Mononuclear cell (primary cell): ENCODE results near the gene PKM. TPM values are rescaled to one million over a fixed set of nuclear protein-coding genes. Genes with fewer than 3 reads are reported as not detected.

ENCODE experiments used
- H3K27me3 ChIP-seq: 2 replicates; pipeline ENCODE4 v1.6.0; 2011; ENCODE audit warnings: low read length, control low read depth; ENCODE audit not compliant: insufficient read depth
- H3K4me1 ChIP-seq: 2 replicates; pipeline ENCODE4 v1.5.1; 2011; ENCODE audit warnings: mild to moderate bottlenecking, low read length, control low read depth; ENCODE audit not compliant: insufficient read depth
- H3K4me3 ChIP-seq: 2 replicates; pipeline ENCODE4 v1.5.1; 2011; ENCODE audit warnings: mild to moderate bottlenecking, low read length, moderate library complexity
- H3K9me3 ChIP-seq: 2 replicates; pipeline ENCODE4 v1.5.1; 2011; ENCODE audit warnings: low read depth, mild to moderate bottlenecking, control low read depth, low read length
- total RNA-seq: library from RNA; depleted of rRNA; stranded (reverse); fragments of >200 nt; gene quantifications from one replicate; pipeline ENCODE4 v1.2.3, GENCODE V29; 2012

Gene PKM
- total RNA-seq, 1 donor, result 470 TPM

GRCh38 chr15:72168808-72169190 is 62.2 kb downstream of the PKM start:
- Histone ChIP-seq H3K4me3 (no peak overlapping the region), H3K27me3 (no peaks in the 10 kb centered on the region), H3K4me1 (no peaks in the 10 kb centered on the region), H3K9me3 (no peaks in the 10 kb centered on the region)

GRCh38 chr15:72168131-72168807 is 62.7 kb downstream of the PKM start:
- Histone ChIP-seq H3K9me3 (no peaks in the 10 kb centered on the region), H3K4me3 (no peak overlapping the region), H3K4me1 (no peaks in the 10 kb centered on the region), H3K27me3 (no peaks in the 10 kb centered on the region)

GRCh38 chr15:72167445-72167844 is 63.5 kb downstream of the PKM start:
- Histone ChIP-seq H3K4me1 (no peaks in the 10 kb centered on the region), H3K4me3 (no peak overlapping the region), H3K27me3 (no peaks in the 10 kb centered on the region), H3K9me3 (no peaks in the 10 kb centered on the region)

- Histone ChIP-seq H3K4me1 (no peaks in the 10 kb centered on the region), H3K27me3 (no peaks in the 10 kb centered on the region), H3K9me3 (no peaks in the 10 kb centered on the region), H3K4me3 (no peak overlapping the region)
Observed at GRCh38 chr15:72166716-72167417, 64.1 kb downstream of the PKM start.

DNA sequence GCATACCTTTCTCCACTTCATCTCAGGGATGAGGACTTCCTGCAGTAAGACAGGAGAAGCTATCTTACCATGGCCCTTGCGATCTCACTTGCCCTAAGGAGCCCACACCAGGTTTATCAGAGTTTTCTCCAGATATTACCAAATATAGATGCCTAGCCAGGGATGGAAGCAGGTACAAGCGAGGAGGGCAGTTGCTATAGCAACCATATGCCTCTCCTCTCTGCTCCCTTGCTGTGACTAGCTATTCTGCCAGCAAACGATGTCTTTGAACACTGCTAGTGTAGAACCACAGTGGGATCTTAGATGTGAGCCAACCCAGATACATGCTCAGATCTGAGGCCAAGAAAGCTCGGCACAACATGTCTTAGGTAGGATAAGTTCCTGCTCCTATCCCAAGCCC is 67.3 kb downstream of the PKM start:
- Histone ChIP-seq H3K4me3 (no peak overlapping the region), H3K9me3 (no peaks in the 10 kb centered on the region), H3K27me3 (no peaks in the 10 kb centered on the region), H3K4me1 (no peaks in the 10 kb centered on the region)

DNA sequence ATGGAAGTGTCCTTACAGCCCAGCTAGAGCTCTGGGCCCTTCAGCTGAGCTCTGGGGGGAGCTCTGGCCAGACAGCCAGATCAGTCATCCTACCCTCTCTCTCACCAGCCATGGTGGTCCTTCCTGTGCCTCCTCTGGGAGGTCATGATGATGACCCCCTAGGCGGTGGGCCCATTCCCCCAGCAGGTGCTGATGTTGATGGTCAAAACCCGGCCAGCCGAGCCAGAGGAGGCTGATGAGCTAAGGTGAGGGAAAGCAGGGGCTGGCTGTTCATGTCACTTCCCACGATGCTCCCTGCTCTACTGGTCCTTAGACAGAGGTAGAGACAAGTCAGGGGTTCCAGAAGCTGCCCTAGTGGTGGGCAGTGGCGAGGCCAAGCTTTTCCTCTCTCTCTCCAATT is 68.4 kb downstream of the PKM start:
- no peaks in the 10 kb centered on the region for H3K27me3 ChIP-seq
- no peak overlapping the region for H3K4me3 ChIP-seq
- H3K4me1 ChIP-seq, result no peaks in the 10 kb centered on the region
- H3K9me3 ChIP-seq, result no peaks in the 10 kb centered on the region

DNA sequence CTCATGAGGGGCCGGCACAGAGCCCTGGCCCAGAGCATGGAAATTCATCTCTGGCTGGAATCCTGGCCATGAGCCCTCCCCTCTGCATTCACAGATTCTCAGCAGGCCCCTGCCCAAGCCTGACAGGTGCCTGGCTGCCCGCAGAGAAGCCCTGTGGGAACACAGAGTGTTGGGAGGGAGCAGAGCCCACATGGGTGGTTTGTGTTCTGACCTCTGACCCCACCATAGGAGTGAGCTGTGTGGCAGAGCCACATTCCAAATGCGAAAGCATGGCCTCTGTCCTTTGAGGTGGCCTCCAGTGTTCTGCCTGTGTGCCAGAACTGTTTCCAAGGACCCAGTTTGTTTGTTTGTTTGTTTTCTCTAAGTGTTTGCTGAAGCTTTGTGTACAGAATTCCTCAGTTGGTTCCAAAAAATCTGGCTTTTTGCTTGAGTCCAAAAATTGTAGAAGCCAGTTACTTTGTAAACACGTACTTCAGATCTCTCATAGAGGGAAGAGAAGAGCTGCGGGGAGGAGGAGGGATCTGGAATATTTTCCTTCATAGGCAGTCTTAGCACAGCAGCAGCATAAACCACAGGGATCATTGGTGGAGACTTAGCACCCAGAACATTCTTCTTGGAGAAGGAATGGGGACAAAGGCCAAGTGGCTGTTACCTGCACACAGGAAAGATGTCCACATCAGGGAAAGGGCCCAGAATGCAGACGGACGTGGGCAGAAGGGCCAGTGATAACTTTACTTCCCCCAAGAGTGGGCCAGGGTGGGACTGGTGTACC is 69.4 kb downstream of the PKM start:
- peaks cover 3% of the 10 kb centered on the region for H3K4me1 ChIP-seq
- no peak overlapping the region for H3K4me3 ChIP-seq
- H3K9me3 ChIP-seq, result no peaks in the 10 kb centered on the region
- no peaks in the 10 kb centered on the region for H3K27me3 ChIP-seq

DNA sequence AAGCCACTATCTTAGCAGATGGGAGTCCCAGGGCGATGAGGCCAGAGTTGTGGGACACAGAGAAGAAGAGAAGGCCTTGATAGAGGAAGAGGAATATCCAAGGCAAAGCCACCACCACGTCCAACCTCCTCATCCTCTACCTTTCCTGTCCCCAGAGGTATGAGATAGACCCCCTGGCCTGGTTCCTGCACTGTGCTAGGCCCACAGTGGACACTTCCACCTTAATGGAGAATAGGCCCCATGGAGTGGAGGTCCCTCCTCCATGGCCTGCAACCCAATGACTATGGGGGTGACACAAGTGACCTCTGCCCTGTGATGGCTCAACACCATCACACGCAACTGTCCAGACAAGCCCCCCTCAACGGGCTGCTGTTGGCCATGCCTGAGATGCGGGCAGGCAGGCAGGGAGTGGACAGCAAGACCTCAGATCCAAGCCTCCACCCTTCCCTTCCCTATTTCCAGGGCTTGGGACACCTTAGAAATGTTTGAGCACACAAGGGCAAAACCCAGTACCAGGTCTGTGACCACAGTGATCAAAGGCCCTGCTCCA is 70.2 kb downstream of the PKM start:
- H3K27me3 ChIP-seq, result no peaks in the 10 kb centered on the region
- no peaks in the 10 kb centered on the region for H3K9me3 ChIP-seq
- no peak overlapping the region for H3K4me3 ChIP-seq
- peaks cover 11% of the 10 kb centered on the region for H3K4me1 ChIP-seq

DNA sequence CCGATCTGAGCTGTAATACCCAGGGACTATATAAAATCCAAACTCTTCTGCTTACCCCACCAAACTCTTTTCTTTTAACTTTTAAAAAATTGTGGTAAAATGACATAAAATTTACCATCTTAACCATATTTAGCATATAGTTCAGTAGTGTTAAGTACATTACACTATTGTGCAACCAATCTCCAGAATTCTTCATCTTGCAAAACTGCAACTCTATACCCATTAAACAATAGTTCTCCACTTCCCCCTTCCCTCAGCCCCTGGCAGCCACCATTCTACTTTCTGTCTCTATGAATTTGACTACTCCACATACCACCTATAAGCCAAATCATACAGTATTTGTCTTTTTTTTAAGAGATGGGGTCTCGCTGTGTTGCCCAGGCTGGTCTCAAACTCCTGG is 74.1 kb downstream of the PKM start:
- Histone ChIP-seq H3K9me3 (no peaks in the 10 kb centered on the region), H3K4me1 (peaks cover 16% of the 10 kb centered on the region), H3K27me3 (no peaks in the 10 kb centered on the region), H3K4me3 (no peak overlapping the region)

GRCh38 chr15:72155635-72156616 is 75.1 kb downstream of the PKM start:
- Histone ChIP-seq H3K4me3 (peak overlapping the region; percentile 17), H3K27me3 (no peaks in the 10 kb centered on the region), H3K9me3 (no peaks in the 10 kb centered on the region), H3K4me1 (peaks cover 16% of the 10 kb centered on the region)

DNA sequence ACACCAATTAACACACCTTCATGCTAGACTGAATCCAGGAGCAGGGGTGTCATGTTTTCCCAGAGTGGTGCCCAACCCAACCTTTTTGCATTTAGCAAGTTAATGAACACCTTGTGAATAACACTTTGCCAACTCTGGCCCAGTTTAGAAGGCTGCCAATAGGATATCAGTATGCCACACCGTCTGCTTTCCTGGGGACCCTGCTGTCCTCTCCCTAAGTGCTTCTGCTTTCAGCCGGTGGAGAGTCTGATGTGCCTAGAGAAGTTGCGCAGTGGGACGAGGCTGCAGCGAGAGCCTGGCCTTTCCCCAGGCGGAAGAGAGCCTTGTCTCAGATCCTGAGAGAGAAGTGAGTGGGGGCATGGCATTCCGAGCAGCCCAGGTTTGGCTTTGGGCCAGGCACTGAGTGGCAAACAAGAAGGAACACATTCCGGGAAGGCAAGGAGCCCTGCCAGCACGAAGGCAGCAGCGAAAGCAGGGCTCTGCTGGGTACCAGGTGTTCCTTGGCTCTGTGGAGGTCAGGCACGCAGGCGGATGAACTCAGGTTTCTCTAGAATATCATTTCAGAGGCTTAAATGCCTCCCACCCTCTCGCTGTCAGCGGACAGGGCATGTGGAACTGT is 75.9 kb downstream of the PKM start:
- peaks cover 16% of the 10 kb centered on the region for H3K4me1 ChIP-seq
- H3K9me3 ChIP-seq, result no peaks in the 10 kb centered on the region
- no peak overlapping the region for H3K4me3 ChIP-seq
- H3K27me3 ChIP-seq, result no peaks in the 10 kb centered on the region

- no peak overlapping the region for H3K4me3 ChIP-seq
- H3K4me1 ChIP-seq, result peaks cover 16% of the 10 kb centered on the region
- no peaks in the 10 kb centered on the region for H3K27me3 ChIP-seq
- H3K9me3 ChIP-seq, result no peaks in the 10 kb centered on the region
Observed at GRCh38 chr15:72154316-72154715, 76.7 kb downstream of the PKM start.

GRCh38 chr15:72153269-72154000 is 77.6 kb downstream of the PKM start:
- Histone ChIP-seq H3K4me3 (no peak overlapping the region), H3K9me3 (no peaks in the 10 kb centered on the region), H3K4me1 (peaks cover 16% of the 10 kb centered on the region), H3K27me3 (no peaks in the 10 kb centered on the region)
